HEK293 (cell line): ENCODE measurements around the gene CXXC5.

Experiments used
- CTCF ChIA-PET: fragments of 350-600 bp; formaldehyde crosslinking; extraction: SDS; loops from one replicate; lab custom pipeline; 2021; ENCODE audit warnings: antibody characterized with exemption; lab: Yijun Ruan, JAX
- POLR2A ChIA-PET: fragments of 300-600 bp; formaldehyde crosslinking; extraction: SDS; loops from one replicate; lab custom pipeline; 2020; ENCODE audit warnings: antibody characterized with exemption, inconsistent platforms; lab: Yijun Ruan, JAX
- H3K27ac ChIP-seq: fragments of 200-500 bp; sonication (Bioruptor generic); 2 replicates; pipeline ENCODE4 v1.5.1; 2014; ENCODE audit warnings: low read depth, low read length, control low read depth, inconsistent platforms; ENCODE audit errors: extremely low read depth
- H3K36me3 ChIP-seq, 2 experiments: fragments of 200-500 bp in 1 of 2; sonication (Bioruptor generic) in 1 of 2; 1 replicate in 1 of 2; 2 replicates in 1 of 2; pipeline ENCODE4 v1.5.1; 2014 to 2017; ENCODE audit warnings: inconsistent platforms in 2 of 2, low read length in 2 of 2; ENCODE audit not compliant: control insufficient read depth in 2 of 2, insufficient read depth in 1 of 2
- H3K4me1 ChIP-seq: fragments of 200-500 bp; sonication (Bioruptor generic); 2 replicates; pipeline ENCODE4 v1.5.1; 2014; ENCODE audit warnings: mild to moderate bottlenecking, low read length, inconsistent platforms; ENCODE audit not compliant: control insufficient read depth, insufficient read depth
- H3K4me3 ChIP-seq: 2 replicates; pipeline ENCODE4 v1.5.1; 2011; ENCODE audit warnings: low read depth, mild to moderate bottlenecking, control low read depth, low read length, moderate library complexity
- H3K9me3 ChIP-seq: fragments of 200-500 bp; sonication (Bioruptor generic); 2 replicates; pipeline ENCODE4 v1.5.1; 2014; ENCODE audit warnings: low read depth, low read length, inconsistent platforms; ENCODE audit not compliant: control insufficient read depth, insufficient read depth
- EGR2 ChIP-seq: fragments of 450-650 bp; formaldehyde crosslinking; IDR thresholded peaks from 2 replicates; pipeline ENCODE4 v1.5.1; 2016; ENCODE audit warnings: low read depth, missing biosample characterization, missing genetic modification characterization
- GLIS2 ChIP-seq: fragments of 450-650 bp; formaldehyde crosslinking; IDR thresholded peaks from 2 replicates; pipeline ENCODE4 v1.5.1; 2016; ENCODE audit warnings: missing biosample characterization, missing genetic modification characterization
- KLF7 ChIP-seq: fragments of 450-650 bp; formaldehyde crosslinking; IDR thresholded peaks from 2 replicates; pipeline ENCODE4 v1.5.1; 2016; ENCODE audit warnings: missing biosample characterization, missing genetic modification characterization, borderline replicate concordance
- KLF9 ChIP-seq: fragments of 450-650 bp; formaldehyde crosslinking; IDR thresholded peaks from 2 replicates; pipeline ENCODE4 v1.5.1; 2016; ENCODE audit warnings: missing biosample characterization, missing genetic modification characterization, low read depth
- OVOL3 ChIP-seq: fragments of 450-650 bp; formaldehyde crosslinking; IDR thresholded peaks from 2 replicates; pipeline ENCODE4 v1.5.1; 2016; ENCODE audit warnings: missing biosample characterization, missing genetic modification characterization
- TRIM28 ChIP-seq: IDR thresholded peaks from 2 replicates; pipeline ENCODE4 v1.6.1; 2011; ENCODE audit warnings: low read length, control low read depth, borderline replicate concordance
- ZNF140 ChIP-seq: fragments of 450-650 bp; formaldehyde crosslinking; IDR thresholded peaks from 2 replicates; pipeline ENCODE4 v1.5.1; 2016; ENCODE audit warnings: missing biosample characterization, missing genetic modification characterization
- ZNF184 ChIP-seq: fragments of 450-650 bp; IDR thresholded peaks from 2 replicates; pipeline ENCODE4 v1.5.1; 2018; ENCODE audit warnings: missing biosample characterization, mild to moderate bottlenecking, missing genetic modification characterization
- ZNF366 ChIP-seq: fragments of 450-650 bp; formaldehyde crosslinking; conservative IDR thresholded peaks from 2 replicates; pipeline ENCODE4 v1.5.1; 2016; ENCODE audit warnings: missing biosample characterization, missing genetic modification characterization
- ZNF510 ChIP-seq: fragments of 450-650 bp; formaldehyde crosslinking; IDR thresholded peaks from 2 replicates; pipeline ENCODE4 v1.5.1; 2018; ENCODE audit warnings: mild to moderate bottlenecking, missing genetic modification characterization, missing biosample characterization; ENCODE audit not compliant: insufficient replicate concordance
- ZNF514 ChIP-seq: fragments of 450-650 bp; formaldehyde crosslinking; IDR thresholded peaks from 2 replicates; pipeline ENCODE4 v1.5.1; 2016; ENCODE audit warnings: missing biosample characterization, missing genetic modification characterization
- ZNF670 ChIP-seq: fragments of 450-650 bp; formaldehyde crosslinking; IDR thresholded peaks from 2 replicates; pipeline ENCODE4 v1.5.1; 2016; ENCODE audit warnings: missing biosample characterization, missing genetic modification characterization, low read depth
- ZNF791 ChIP-seq: fragments of 450-650 bp; formaldehyde crosslinking; IDR thresholded peaks from 2 replicates; pipeline ENCODE4 v1.5.1; 2016; ENCODE audit warnings: missing biosample characterization, missing genetic modification characterization
- ZNF830 ChIP-seq: fragments of 450-650 bp; IDR thresholded peaks from 2 replicates; pipeline ENCODE4 v1.5.0; 2018; ENCODE audit warnings: missing biosample characterization, missing genetic modification characterization, low read depth, mild to moderate bottlenecking, moderate library complexity
- TF ChIP-seq, protein P1 (sequence below): fragments of 450-650 bp; formaldehyde crosslinking; IDR thresholded peaks from 2 replicates; pipeline ENCODE4 v1.5.1; 2016; ENCODE audit warnings: missing biosample characterization, missing genetic modification characterization
- TF ChIP-seq, protein P2 (sequence below): fragments of 450-650 bp; formaldehyde crosslinking; IDR thresholded peaks from 2 replicates; pipeline ENCODE4 v1.5.1; 2016; ENCODE audit warnings: missing biosample characterization, missing genetic modification characterization
- TF ChIP-seq, protein P3 (sequence below): fragments of 450-650 bp; formaldehyde crosslinking; IDR thresholded peaks from 2 replicates; pipeline ENCODE4 v1.5.1; 2016; ENCODE audit warnings: missing biosample characterization, missing genetic modification characterization, borderline replicate concordance
- TF ChIP-seq, protein P4 (sequence below): fragments of 450-650 bp; formaldehyde crosslinking; IDR thresholded peaks from 2 replicates; pipeline ENCODE4 v1.5.1; 2016; ENCODE audit warnings: missing biosample characterization, missing genetic modification characterization
- TF ChIP-seq, protein P5 (sequence below): fragments of 450-650 bp; formaldehyde crosslinking; IDR thresholded peaks from 2 replicates; pipeline ENCODE4 v1.5.1; 2016; ENCODE audit warnings: missing biosample characterization, missing genetic modification characterization

CXXC5 gene

DNA sequence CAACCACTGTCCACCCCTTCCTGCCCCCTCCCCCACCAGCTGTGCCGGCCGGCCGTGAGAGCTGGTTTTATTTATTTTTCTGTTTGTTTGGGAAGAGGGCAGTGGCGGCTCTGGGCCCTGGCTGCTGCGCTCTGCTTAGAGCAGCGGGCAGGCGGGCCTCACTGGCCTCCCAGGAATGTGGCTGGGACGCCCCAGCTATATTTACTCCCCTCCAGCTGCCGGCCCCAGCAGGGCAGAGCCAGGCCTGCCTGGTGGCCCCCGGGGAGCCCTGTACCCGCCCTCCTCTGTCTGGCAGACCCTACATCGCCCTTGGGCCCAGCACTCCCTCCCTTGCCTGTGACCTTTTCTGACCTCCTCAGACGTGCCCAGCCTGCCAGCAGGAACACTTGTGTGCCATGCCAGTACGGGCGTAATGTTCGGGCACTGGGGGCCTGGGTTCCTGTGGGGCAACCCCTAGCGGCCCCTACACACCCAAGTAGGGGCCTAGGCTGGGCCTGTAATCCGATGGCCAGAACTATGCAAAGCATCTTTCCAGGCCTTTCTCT is 7.7 kb downstream of the CXXC5 start:
- ChIA-PET POLR2A (no interaction called here), CTCF (interaction anchor here (1.0 kb wide), 1 partner anchor 110 kb away, joined by 5 read pairs; no protein-coding TSS in a partner anchor)
- Histone ChIP-seq H3K27ac (no peak overlapping the region), H3K4me1 (peaks cover 14% of the 10 kb centered on the region; the same call in 1 of the 2 replicates), H3K9me3 (no peaks in the 10 kb centered on the region), H3K36me3 (no peaks in the 10 kb centered on the region), H3K4me3 (no peak overlapping the region)
- no peak for TF ChIP-seq ZNF791 (tag by site-specific recombination)
- TF ChIP-seq GLIS2 (tag by site-specific recombination), result 0 out of 2 replicates have a peak, but pooled peaks have one; percentile 12
- no peak for TF ChIP-seq KLF9 (tag by site-specific recombination)
- TF ChIP-seq, protein P1, sequence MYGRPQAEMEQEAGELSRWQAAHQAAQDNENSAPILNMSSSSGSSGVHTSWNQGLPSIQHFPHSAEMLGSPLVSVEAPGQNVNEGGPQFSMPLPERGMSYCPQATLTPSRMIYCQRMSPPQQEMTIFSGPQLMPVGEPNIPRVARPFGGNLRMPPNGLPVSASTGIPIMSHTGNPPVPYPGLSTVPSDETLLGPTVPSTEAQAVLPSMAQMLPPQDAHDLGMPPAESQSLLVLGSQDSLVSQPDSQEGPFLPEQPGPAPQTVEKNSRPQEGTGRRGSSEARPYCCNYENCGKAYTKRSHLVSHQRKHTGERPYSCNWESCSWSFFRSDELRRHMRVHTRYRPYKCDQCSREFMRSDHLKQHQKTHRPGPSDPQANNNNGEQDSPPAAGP, result 0 out of 2 replicates have a peak, but pooled peaks have one; percentile 45

DNA sequence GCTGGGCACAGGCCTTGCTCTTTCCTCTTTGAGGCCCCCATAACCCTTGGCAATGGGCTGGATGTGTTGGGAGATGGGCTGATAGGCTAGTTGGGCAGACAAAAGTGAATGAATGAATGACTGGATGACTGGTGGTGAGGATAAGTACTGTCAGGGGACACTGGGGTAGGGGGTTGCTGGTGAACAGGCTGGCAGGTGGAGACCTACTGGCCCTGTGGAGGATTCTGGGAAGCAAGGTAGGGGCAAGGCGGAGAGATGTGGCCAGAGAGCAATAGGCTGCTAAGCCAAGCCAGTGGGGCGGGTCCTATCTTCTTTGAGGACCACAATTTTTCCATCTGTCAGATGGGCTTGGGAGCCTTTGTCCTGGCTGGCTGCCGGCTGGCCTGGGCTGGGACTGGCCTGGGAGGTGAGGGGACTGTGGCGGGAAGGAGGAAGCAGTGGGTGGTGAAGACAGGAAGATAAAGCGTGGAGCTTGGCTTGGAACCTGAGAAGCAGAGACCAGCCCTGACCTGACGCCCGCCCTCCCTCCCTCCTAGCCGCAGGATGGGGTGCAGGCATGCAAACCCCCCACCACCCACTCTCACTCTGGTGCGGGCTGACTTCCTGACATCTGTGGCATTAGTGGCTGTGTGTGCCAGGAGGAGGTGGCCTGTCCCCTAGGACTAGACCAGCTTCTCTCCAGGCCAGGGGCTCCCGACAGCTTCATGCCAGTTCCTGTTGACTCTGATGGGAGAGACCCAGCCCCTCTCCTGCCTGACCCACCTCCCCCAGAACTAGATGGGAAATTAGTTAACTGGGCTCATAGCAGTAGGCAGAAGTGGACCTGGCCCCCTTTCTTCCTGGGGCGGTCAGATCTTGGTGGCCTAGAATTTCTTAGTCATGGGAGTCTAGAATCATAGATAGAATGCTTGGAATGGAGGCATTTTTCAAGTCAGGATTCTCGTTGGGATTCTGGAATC is 9.5 kb downstream of the CXXC5 start:
- no peaks in the 10 kb centered on the region for H3K36me3 ChIP-seq
- no peak overlapping the region for H3K27ac ChIP-seq
- POLR2A ChIA-PET, result interaction anchor here (0.6 kb wide), 1 partner anchor 21 kb away, joined by 9 read pairs; no protein-coding TSS in a partner anchor
- TF ChIP-seq OVOL3, result no peak
- TF ChIP-seq, protein P2, sequence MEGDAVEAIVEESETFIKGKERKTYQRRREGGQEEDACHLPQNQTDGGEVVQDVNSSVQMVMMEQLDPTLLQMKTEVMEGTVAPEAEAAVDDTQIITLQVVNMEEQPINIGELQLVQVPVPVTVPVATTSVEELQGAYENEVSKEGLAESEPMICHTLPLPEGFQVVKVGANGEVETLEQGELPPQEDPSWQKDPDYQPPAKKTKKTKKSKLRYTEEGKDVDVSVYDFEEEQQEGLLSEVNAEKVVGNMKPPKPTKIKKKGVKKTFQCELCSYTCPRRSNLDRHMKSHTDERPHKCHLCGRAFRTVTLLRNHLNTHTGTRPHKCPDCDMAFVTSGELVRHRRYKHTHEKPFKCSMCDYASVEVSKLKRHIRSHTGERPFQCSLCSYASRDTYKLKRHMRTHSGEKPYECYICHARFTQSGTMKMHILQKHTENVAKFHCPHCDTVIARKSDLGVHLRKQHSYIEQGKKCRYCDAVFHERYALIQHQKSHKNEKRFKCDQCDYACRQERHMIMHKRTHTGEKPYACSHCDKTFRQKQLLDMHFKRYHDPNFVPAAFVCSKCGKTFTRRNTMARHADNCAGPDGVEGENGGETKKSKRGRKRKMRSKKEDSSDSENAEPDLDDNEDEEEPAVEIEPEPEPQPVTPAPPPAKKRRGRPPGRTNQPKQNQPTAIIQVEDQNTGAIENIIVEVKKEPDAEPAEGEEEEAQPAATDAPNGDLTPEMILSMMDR (tag by site-specific recombination), result no peak
- TF ChIP-seq ZNF830 (tag by site-specific recombination), result no peak
- no peak for TF ChIP-seq ZNF514
- TF ChIP-seq ZNF510, result no peak
- TF ChIP-seq TRIM28, result no peak
- no peak for TF ChIP-seq KLF7 (tag by site-specific recombination)
- peak; percentile 40 for TF ChIP-seq EGR2
- CTCF ChIA-PET, result interaction anchor here (1.1 kb wide), 1 partner anchor 24 kb away, joined by 3 read pairs; no protein-coding TSS in a partner anchor
- no peak overlapping the region for H3K4me3 ChIP-seq
- peaks cover under 1% of the 10 kb centered on the region; the same call in 1 of the 2 replicates for H3K4me1 ChIP-seq
- H3K9me3 ChIP-seq, result no peaks in the 10 kb centered on the region

DNA sequence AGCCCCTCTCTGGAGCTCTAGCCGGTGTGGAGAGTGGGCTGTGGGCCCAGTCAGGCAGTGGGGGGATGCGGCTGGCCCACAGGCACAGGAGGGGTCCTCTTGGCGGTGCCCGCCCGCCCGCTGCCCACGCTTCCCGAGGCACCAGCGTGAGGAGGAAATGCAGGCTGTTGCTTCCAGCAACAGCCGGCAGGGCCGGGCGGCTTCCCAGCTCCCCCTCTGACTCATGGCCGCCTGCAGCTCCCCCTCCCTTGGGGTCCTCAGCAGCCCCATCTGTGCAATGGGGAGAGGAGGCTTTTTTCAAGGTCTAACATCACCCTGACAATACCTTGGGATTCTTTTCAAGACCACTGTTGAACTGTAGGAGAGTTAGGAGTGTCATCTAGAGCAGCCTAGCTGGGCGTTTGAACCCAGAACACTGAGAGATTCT is 10.4 kb downstream of the CXXC5 start:
- no peak overlapping the region for H3K27ac ChIP-seq
- CTCF ChIA-PET, result interaction anchor here (1.1 kb wide), 1 partner anchor 24 kb away, joined by 3 read pairs; no protein-coding TSS in a partner anchor
- no peaks in the 10 kb centered on the region for H3K4me1 ChIP-seq
- H3K9me3 ChIP-seq, result no peaks in the 10 kb centered on the region
- POLR2A ChIA-PET, result no interaction called here
- no peaks in the 10 kb centered on the region for H3K36me3 ChIP-seq
- no peak overlapping the region for H3K4me3 ChIP-seq
- TF ChIP-seq, protein P3, sequence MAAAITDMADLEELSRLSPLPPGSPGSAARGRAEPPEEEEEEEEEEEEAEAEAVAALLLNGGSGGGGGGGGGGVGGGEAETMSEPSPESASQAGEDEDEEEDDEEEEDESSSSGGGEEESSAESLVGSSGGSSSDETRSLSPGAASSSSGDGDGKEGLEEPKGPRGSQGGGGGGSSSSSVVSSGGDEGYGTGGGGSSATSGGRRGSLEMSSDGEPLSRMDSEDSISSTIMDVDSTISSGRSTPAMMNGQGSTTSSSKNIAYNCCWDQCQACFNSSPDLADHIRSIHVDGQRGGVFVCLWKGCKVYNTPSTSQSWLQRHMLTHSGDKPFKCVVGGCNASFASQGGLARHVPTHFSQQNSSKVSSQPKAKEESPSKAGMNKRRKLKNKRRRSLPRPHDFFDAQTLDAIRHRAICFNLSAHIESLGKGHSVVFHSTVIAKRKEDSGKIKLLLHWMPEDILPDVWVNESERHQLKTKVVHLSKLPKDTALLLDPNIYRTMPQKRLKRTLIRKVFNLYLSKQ (tag by site-specific recombination), result no peak
- TF ChIP-seq ZNF670 (tag by site-specific recombination), result no peak
- no peak for TF ChIP-seq ZNF140 (tag by site-specific recombination)
- TF ChIP-seq ZNF366 (tag by site-specific recombination), result no peak
- TF ChIP-seq, protein P4, sequence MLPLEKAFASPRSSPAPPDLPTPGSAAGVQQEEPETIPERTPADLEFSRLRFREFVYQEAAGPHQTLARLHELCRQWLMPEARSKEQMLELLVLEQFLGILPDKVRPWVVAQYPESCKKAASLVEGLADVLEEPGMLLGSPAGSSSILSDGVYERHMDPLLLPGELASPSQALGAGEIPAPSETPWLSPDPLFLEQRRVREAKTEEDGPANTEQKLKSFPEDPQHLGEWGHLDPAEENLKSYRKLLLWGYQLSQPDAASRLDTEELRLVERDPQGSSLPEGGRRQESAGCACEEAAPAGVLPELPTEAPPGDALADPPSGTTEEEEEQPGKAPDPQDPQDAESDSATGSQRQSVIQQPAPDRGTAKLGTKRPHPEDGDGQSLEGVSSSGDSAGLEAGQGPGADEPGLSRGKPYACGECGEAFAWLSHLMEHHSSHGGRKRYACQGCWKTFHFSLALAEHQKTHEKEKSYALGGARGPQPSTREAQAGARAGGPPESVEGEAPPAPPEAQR, result no peak
- TF ChIP-seq, protein P5, sequence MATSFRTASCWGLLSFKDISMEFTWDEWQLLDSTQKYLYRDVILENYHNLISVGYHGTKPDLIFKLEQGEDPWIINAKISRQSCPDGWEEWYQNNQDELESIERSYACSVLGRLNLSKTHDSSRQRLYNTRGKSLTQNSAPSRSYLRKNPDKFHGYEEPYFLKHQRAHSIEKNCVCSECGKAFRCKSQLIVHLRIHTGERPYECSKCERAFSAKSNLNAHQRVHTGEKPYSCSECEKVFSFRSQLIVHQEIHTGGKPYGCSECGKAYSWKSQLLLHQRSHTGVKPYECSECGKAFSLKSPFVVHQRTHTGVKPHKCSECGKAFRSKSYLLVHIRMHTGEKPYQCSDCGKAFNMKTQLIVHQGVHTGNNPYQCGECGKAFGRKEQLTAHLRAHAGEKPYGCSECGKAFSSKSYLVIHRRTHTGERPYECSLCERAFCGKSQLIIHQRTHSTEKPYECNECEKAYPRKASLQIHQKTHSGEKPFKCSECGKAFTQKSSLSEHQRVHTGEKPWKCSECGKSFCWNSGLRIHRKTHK, result no peak
- TF ChIP-seq ZNF184 (tag by site-specific recombination), result no peak
